Gastrocnemius medialis (tissue), 4 donors: Measurements from ENCODE around the gene ADGRV1.

Source experiments
- CTCF ChIP-seq, 5 experiments: fragments of 450-650 bp in 3 of 5; fragments of 200-600 bp in 2 of 5; sonication (generic) in 2 of 5; IDR thresholded peaks in 4 of 5; conservative IDR thresholded peaks in 1 of 5; 1 replicate in 4 of 5; 2 replicates in 1 of 5; pipeline ENCODE4 v1.5.1; 2016 to 2019; ENCODE audit warnings: antibody characterized with exemption in 5 of 5, mild to moderate bottlenecking in 3 of 5, moderate library complexity in 3 of 5
- POLR2A ChIP-seq, 2 donors: fragments of 450-650 bp; IDR thresholded peaks; one replicate each; pipeline ENCODE4 v1.6.1; 2017; ENCODE audit warnings: antibody characterized with exemption in 2 of 2, mild to moderate bottlenecking in 2 of 2, moderate library complexity in 2 of 2

- no peak for TF ChIP-seq CTCF (IDR thresholded peaks at IDR 0.05 in 4 of 5, conservative IDR thresholded peaks at IDR 0.05 in 1 of 5)
- TF ChIP-seq POLR2A (IDR thresholded peaks at IDR 0.05) = no peak
These were observed 42.9 kb downstream of the ADGRV1 start for GRCh38 chr5:90601468-90601867.
